Duodenal mucosa (tissue), 2 donors: Measurements from ENCODE around the gene PPP1R14B.

Experiments
- H3K27ac ChIP-seq: one replicate; pipeline ENCODE4 v1.7.0; 2013; ENCODE audit warnings: low read depth, low read length
- H3K27me3 ChIP-seq, 2 donors: one replicate each; pipeline ENCODE4 v1.7.0; 2013; ENCODE audit warnings: low read length in 2 of 2, control low read depth in 1 of 2; ENCODE audit not compliant: insufficient read depth in 2 of 2, control insufficient read depth in 1 of 2
- H3K36me3 ChIP-seq, 2 donors: one replicate each; pipeline ENCODE4 v1.7.0; 2013; ENCODE audit warnings: low read length in 2 of 2, control low read depth in 1 of 2; ENCODE audit not compliant: insufficient read depth in 2 of 2, control insufficient read depth in 1 of 2
- H3K4me1 ChIP-seq, 2 donors: one replicate each; pipeline ENCODE4 v1.7.0; 2013; ENCODE audit warnings: low read length in 2 of 2, control low read depth in 1 of 2; ENCODE audit not compliant: insufficient read depth in 2 of 2, control insufficient read depth in 1 of 2
- H3K4me3 ChIP-seq, 2 donors: one replicate each; pipeline ENCODE4 v1.7.0; 2013; ENCODE audit warnings: low read length in 2 of 2, low read depth in 1 of 2
- H3K9ac ChIP-seq, 2 donors: one replicate each; pipeline ENCODE4 v1.7.0; 2013; ENCODE audit warnings: low read length in 2 of 2, low read depth in 1 of 2
- H3K9me3 ChIP-seq, 2 donors: one replicate each; pipeline ENCODE4 v1.7.0; 2013; ENCODE audit warnings: low read length in 2 of 2, control low read depth in 1 of 2; ENCODE audit not compliant: control insufficient read depth in 1 of 2

Gene PPP1R14B

GRCh38 chr11:64224151-64224890 is 22.4 kb downstream of the PPP1R14B start:
- Histone ChIP-seq H3K27me3 (no peaks in the 10 kb centered on the region), H3K36me3 (peaks cover 9 to 32% of the 10 kb centered on the region in 2 donors), H3K4me3 (no peak overlapping the region), H3K9me3 (no peaks in the 10 kb centered on the region), H3K27ac (no peak overlapping the region), H3K4me1 (peaks cover 21 to 37% of the 10 kb centered on the region in 2 donors), H3K9ac (no peak overlapping the region)

- Histone ChIP-seq H3K9me3 (no peaks in the 10 kb centered on the region), H3K36me3 (peaks cover 9 to 35% of the 10 kb centered on the region in 2 donors), H3K27ac (peak overlapping the region; percentile 42), H3K4me3 (no peak overlapping the region), H3K27me3 (no peaks in the 10 kb centered on the region), H3K9ac (no peak overlapping the region), H3K4me1 (peaks cover 25 to 34% of the 10 kb centered on the region in 2 donors)
Measured at GRCh38 chr11:64223001-64223651, 23.6 kb downstream of the PPP1R14B start.

GRCh38 chr11:64222651-64223000 is 24.1 kb downstream of the PPP1R14B start:
- H3K27me3 ChIP-seq, result no peaks in the 10 kb centered on the region
- H3K9ac ChIP-seq, result no peak overlapping the region
- H3K4me3 ChIP-seq, result no peak overlapping the region
- H3K27ac ChIP-seq, result no peak overlapping the region
- H3K9me3 ChIP-seq, result no peaks in the 10 kb centered on the region
- peaks cover 9 to 36% of the 10 kb centered on the region in 2 donors for H3K36me3 ChIP-seq
- peaks cover 24 to 32% of the 10 kb centered on the region in 2 donors for H3K4me1 ChIP-seq

GRCh38 chr11:64220798-64221197 is 25.9 kb downstream of the PPP1R14B start:
- no peak overlapping the region for H3K9ac ChIP-seq
- peaks cover 9 to 38% of the 10 kb centered on the region in 2 donors for H3K36me3 ChIP-seq
- H3K27me3 ChIP-seq, result no peaks in the 10 kb centered on the region
- H3K9me3 ChIP-seq, result no peaks in the 10 kb centered on the region
- no peak overlapping the region for H3K4me3 ChIP-seq
- H3K27ac ChIP-seq, result no peak overlapping the region
- H3K4me1 ChIP-seq, result peaks cover 16 to 19% of the 10 kb centered on the region in 2 donors

GRCh38 chr11:64220271-64220670 is 26.5 kb downstream of the PPP1R14B start:
- H3K27ac ChIP-seq, result no peak overlapping the region
- peaks cover 9 to 38% of the 10 kb centered on the region in 2 donors for H3K36me3 ChIP-seq
- H3K4me1 ChIP-seq, result peaks cover 14% of the 10 kb centered on the region in 2 donors
- no peaks in the 10 kb centered on the region for H3K27me3 ChIP-seq
- H3K9me3 ChIP-seq, result no peaks in the 10 kb centered on the region
- no peak overlapping the region for H3K9ac ChIP-seq
- no peak overlapping the region for H3K4me3 ChIP-seq

GRCh38 chr11:64219755-64220154 is 27.0 kb downstream of the PPP1R14B start:
- Histone ChIP-seq H3K9ac (no peak overlapping the region), H3K9me3 (no peaks in the 10 kb centered on the region), H3K4me3 (no peak overlapping the region), H3K36me3 (peaks cover 9 to 42% of the 10 kb centered on the region in 2 donors), H3K27me3 (no peaks in the 10 kb centered on the region), H3K27ac (no peak overlapping the region), H3K4me1 (peaks cover 9% of the 10 kb centered on the region in 2 donors)

GRCh38 chr11:64219354-64219684 is 27.4 kb downstream of the PPP1R14B start:
- H3K4me3 ChIP-seq, result no peak overlapping the region
- H3K9me3 ChIP-seq, result no peaks in the 10 kb centered on the region
- no peaks in the 10 kb centered on the region for H3K27me3 ChIP-seq
- no peak overlapping the region for H3K9ac ChIP-seq
- H3K4me1 ChIP-seq, result peaks cover 4 to 8% of the 10 kb centered on the region in 2 donors
- H3K27ac ChIP-seq, result no peak overlapping the region
- peaks cover 9 to 41% of the 10 kb centered on the region in 2 donors for H3K36me3 ChIP-seq

- H3K27ac ChIP-seq, result no peak overlapping the region
- peaks cover 4 to 8% of the 10 kb centered on the region in 2 donors for H3K4me1 ChIP-seq
- H3K9me3 ChIP-seq, result no peaks in the 10 kb centered on the region
- no peak overlapping the region for H3K4me3 ChIP-seq
- H3K36me3 ChIP-seq, result peaks cover 9 to 36% of the 10 kb centered on the region in 2 donors
- no peaks in the 10 kb centered on the region for H3K27me3 ChIP-seq
- no peak overlapping the region for H3K9ac ChIP-seq
Measured at GRCh38 chr11:64218628-64219353, 28.0 kb downstream of the PPP1R14B start.

- no peak overlapping the region for H3K9ac ChIP-seq
- H3K27me3 ChIP-seq, result no peaks in the 10 kb centered on the region
- no peak overlapping the region for H3K27ac ChIP-seq
- no peaks in the 10 kb centered on the region for H3K9me3 ChIP-seq
- H3K36me3 ChIP-seq, result peaks cover 9 to 31% of the 10 kb centered on the region in 2 donors
- no peak overlapping the region for H3K4me3 ChIP-seq
- peaks cover 4 to 8% of the 10 kb centered on the region in 2 donors for H3K4me1 ChIP-seq
Measured at GRCh38 chr11:64216879-64217278, 29.9 kb downstream of the PPP1R14B start.
